ENCODE data around the gene ZNF229. TPM values are rescaled to one million over a fixed set of nuclear protein-coding genes. Genes with fewer than 3 reads are reported as not detected.
"Not testable (repeated sequence)": the region's sequence is repeated elsewhere in the genome, so short reads cannot be mapped to it uniquely, and the experiment has no call there.

The ZNF229 gene
- polyA plus RNA-seq (ENCODE audit: insufficient read length), result 18.4 TPM
- long read RNA-seq, donor 1, full-length matches to known transcripts, result 4 of 4 reads
- long read RNA-seq, donor 1, partial matches to known transcripts, result 0 of 4 reads
- long read RNA-seq, donor 1, other reads (novel, unspliced or antisense), result 0 of 4 reads
- long read RNA-seq, donor 2, full-length matches to known transcripts, result 4 of 4 reads
- long read RNA-seq, donor 2, partial matches to known transcripts, result 0 of 4 reads
- long read RNA-seq, donor 2, other reads (novel, unspliced or antisense), result 0 of 4 reads
- long read RNA-seq, donor 3, full-length matches to known transcripts, result 3 of 3 reads
- long read RNA-seq, donor 3, partial matches to known transcripts, result 0 of 3 reads
- long read RNA-seq, donor 3, other reads (novel, unspliced or antisense), result 0 of 3 reads
- long read RNA-seq, donor 4, result 0 reads
- long read RNA-seq, donor 5, full-length matches to known transcripts, result 1 of 1 reads
- long read RNA-seq, donor 5, partial matches to known transcripts, result 0 of 1 reads
- long read RNA-seq, donor 5, other reads (novel, unspliced or antisense), result 0 of 1 reads
- long read RNA-seq, donor 6, full-length matches to known transcripts, result 1 of 1 reads
- long read RNA-seq, donor 6, partial matches to known transcripts, result 0 of 1 reads
- long read RNA-seq, donor 6, other reads (novel, unspliced or antisense), result 0 of 1 reads
- long read RNA-seq, donor 7, full-length matches to known transcripts, result 1 of 1 reads
- long read RNA-seq, donor 7, partial matches to known transcripts, result 0 of 1 reads
- long read RNA-seq, donor 7, other reads (novel, unspliced or antisense), result 0 of 1 reads
- long read RNA-seq, donor 8, result 0 reads

DNA sequence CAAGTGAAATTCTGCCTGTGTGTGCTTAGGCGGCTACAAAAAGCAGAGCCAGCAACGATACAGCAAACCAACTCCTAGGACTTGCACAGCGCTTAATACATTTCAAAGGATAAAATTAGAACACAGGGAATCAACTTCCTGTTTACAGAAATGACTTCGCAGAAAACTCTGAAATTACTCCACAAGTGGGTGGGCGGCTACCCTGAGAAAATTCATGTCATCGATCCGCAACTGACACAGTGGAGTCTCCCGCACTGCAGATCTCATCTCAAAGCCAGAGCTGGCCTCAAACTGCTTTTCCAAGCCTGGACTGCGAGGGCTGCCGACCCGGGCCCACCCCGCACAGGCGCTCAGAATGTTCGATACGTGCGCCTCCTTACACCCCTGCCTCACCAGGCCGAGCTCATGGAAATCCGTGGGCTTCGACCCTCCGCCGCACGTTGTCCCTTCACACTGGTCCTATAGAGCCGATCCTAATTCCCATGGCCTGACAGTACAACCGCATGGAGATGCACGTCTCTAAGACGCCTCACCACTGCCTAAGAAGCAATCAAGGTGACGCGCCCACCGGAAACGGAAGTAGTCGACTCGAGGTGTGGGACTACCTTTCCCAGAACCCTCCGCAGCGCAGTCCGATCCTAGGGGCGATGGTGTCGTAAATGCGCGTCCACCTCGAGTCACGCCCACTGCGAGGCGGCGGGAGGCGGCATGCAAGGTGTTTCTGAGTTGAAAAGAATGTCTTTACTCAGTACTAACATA, at the start of gene ZNF229:
Gene ZNF229, minus strand, starts transcription at position 557 of the 759 bp plus-strand sequence. CDS start 5,625 bp downstream, outside the sequence.
- peak; percentile 91 for DNase-seq

DNA sequence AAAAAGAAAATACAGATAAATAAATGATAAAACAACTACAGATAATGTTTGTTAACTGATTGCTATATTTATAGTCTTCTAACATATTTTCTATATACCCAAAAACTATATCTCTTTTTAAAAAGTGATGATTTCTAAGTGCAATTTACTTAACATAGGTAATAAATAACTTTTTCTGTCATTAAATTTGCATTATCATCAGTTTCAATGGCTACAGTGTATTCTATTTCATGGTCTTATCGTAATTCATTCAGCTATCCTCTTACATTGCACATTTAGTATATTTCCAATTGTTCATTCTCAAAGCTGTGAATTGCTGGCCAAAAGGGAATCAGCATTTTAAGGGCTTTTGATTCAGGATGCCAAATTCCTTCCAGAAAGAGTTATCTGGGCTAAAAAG, 48.4 kb upstream of the ZNF229 start:
- no peak for DNase-seq

- DNase-seq, result no peak
Observed at GRCh38 chr19:44476559-44477408, 28.5 kb upstream of the ZNF229 start.

- not testable (repeated sequence) for DNase-seq
Observed at GRCh38 chr19:44468730-44469129, 20.5 kb upstream of the ZNF229 start.

DNA sequence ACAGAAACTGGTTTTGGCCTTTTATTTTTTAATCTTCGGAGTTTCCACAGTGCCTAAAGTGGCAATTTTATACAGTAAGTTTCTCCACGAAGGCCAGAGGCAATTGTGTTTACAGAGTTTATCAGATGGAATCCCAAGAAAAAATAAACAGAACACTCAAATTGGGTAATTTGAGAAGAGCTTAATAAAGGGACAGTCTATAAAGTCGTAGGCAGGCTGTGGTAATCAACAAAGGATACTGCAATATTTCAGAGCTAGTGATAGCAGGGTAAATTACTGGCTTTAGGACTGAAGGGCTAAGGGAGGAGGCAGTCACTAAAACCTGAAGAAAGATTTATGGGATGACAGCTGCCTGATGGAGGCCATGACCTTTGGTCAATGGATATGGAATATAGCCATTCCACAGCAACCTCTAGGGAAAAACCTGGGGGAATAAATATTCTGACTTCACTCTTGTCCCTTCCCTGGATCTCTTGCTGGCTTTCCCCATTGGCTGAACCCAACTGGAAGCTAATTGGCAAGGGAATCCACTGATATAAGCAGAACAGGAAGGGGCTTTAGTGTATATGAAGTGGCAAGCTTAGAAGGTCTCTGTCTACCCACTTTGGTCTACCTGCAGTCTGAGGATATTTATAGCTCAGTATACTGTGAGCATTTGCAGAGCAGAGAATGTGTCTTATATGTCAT, 14.5 kb upstream of the ZNF229 start:
- not testable (repeated sequence) for DNase-seq

DNA sequence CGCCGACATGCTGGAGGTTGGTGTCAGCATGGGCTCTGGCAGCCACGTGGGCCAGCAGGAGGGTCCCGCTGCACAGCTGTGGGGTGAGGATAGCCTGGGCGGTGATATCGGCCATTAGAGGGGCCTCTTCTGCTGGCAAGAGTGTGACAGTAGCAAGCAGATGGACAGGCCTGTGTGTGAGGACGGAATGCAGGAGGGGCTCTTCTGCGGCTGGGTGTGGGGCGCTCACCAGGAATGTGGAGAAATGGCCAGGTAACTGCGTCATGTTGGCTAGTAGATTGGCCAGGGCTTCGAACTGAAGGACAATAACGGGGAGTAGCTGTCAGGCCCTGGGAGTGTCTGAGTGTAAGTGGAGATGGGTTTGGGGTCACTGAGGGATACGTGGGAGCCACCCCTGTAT, 7.7 kb upstream of the ZNF229 start:
- DNase-seq, result not testable (repeated sequence)

DNA sequence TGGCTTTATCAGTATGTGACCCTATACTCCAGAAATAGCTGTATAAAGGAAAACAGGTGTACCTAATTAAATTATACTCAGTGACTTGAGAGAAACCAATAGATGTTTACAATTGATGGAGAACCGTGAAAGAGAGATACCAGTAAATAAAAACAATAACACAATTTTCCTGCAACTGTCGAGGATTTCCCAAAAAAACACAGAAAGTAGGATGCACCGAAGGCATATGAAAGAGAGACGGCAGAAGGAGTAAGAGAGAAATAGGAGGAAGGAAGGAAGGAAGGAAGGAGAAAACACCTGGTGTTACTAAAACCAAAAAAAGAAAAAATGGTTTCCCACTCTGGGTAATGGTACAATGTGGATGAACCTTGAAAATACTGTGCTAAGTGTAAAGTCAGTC, 6.8 kb upstream of the ZNF229 start:
- DNase-seq, result no peak

DNA sequence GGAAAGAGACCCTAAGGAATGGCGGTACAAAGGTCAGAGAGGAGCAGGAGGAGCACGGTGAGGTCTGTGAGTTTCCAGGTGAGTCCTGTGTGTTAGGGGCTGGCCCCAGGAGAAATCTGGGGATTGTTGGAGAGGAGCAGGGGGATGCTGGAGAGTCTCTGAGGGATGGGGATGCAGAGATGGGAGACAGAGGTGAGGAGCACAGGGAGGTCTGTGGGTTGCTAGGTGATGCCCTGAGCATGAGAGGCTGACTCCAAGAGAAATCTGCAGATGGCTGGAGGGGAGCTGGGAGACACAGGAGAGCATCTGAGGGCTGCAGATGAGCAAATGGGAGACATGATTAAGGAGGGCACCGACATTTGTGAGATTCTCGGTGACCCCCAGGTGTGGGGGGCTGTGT, 4.1 kb upstream of the ZNF229 start:
- no peak for DNase-seq

DNA sequence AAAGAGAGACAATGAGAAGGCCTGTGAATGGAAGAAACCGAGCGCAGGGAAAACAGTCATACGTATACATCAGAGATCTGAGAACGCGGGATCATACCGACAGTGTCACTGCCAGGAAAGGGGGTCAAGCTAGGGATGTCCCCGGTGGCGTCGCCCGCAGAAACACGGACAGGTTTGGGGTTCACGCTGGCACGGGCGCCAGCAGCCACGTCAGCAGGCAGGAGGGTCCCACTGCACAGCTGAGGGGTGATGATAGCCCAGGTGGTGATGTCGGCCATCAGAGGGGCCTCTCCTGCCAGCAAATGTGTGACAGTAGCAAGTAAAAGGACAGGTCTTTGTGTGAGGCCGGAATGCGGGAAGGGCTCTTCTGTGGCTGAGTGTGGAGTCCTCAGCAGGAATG, 3.4 kb upstream of the ZNF229 start:
- DNase-seq, result no peak

- no peak for DNase-seq
Observed at GRCh38 chr19:44438441-44438840, 9.8 kb downstream of the ZNF229 start.

DNA sequence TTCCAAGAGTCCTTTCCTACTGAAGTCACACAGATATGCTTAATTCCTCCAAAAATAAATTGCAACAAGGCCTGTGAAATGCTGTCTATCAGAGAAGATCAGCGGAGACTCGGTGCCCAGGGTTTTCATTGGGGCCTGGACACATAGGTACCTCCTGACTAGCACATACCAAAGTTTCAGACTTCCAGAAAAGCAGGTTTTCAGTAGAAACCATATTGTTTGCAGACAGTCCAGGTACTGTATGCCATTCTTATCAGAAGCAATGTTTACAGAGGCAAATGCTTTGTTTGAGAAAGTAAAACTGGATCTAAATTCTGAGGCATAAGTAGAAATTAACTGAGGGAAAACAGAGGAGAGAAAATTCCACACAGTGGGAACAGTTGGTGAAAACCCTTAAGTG, 12.8 kb downstream of the ZNF229 start:
- no peak for DNase-seq

- DNase-seq, result no peak
Observed at GRCh38 chr19:44430956-44431355, 17.3 kb downstream of the ZNF229 start.

- not testable (repeated sequence) for DNase-seq
Observed at GRCh38 chr19:44415553-44415952, 32.7 kb downstream of the ZNF229 start.

- DNase-seq, result peak; percentile 94
Observed at GRCh38 chr19:44401139-44402115, 46.8 kb downstream of the ZNF229 start, which contains the start of gene ZNF285. Gene ZNF285 (minus strand): TSS chr19:44401608. CDS start chr19:44397213, 4,395 bp downstream.

DNA sequence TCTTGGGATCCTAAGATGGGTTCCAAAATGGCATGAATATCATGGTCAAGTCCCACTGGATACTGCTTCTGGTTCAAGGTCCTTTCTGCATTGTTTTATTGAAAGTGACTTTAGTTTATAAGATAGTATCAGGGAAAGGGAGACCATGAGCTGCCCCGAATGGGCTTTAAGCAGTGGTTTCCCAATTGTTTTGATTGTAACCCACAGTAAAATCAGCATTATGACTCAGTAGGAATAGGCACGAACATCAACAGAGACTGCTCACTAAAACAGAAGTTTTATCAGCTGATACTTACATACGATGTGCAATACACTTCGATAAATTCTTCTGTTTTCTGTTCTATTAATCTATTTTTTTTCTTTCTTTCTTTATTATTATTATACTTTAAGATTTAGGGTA, 59.0 kb downstream of the ZNF229 start:
- DNase-seq, result not testable (repeated sequence)

Data from left kidney (tissue), 8 donors.